ENCODE measurements around the gene COL5A1.

Gene COL5A1

DNA sequence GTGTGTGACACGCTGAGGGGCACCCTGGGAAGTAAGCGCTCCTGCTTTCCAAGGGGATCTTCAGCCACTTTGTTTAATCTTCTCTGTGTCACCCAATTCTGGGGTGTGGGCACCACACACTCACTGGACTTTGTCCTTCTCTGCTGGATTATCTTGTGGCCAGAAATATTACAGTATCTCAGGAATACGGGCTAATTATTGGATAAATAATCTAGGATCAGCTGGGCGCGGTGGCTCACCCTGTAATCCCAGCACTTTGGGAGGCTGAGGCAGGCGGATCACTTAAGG lies 50.9 kb downstream of the COL5A1 start:
- TF ChIP-seq POLR2AphosphoS5 (IDR thresholded peaks at IDR 0.05; ENCODE audit: low read depth, low read length) (no peak), SIN3A (IDR thresholded peaks at IDR 0.05; ENCODE audit: borderline replicate concordance, insufficient read depth, low read length) (no peak), TAF1 (IDR thresholded peaks at IDR 0.05; ENCODE audit: borderline replicate concordance, insufficient read depth, low read length) (no peak), FOXP2 (optimal IDR thresholded peaks at IDR 0.05; ENCODE audit: borderline replicate concordance, extremely low read depth, extremely low read length, insufficient read depth) (no peak)
- TF ChIP-seq, protein P1, sequence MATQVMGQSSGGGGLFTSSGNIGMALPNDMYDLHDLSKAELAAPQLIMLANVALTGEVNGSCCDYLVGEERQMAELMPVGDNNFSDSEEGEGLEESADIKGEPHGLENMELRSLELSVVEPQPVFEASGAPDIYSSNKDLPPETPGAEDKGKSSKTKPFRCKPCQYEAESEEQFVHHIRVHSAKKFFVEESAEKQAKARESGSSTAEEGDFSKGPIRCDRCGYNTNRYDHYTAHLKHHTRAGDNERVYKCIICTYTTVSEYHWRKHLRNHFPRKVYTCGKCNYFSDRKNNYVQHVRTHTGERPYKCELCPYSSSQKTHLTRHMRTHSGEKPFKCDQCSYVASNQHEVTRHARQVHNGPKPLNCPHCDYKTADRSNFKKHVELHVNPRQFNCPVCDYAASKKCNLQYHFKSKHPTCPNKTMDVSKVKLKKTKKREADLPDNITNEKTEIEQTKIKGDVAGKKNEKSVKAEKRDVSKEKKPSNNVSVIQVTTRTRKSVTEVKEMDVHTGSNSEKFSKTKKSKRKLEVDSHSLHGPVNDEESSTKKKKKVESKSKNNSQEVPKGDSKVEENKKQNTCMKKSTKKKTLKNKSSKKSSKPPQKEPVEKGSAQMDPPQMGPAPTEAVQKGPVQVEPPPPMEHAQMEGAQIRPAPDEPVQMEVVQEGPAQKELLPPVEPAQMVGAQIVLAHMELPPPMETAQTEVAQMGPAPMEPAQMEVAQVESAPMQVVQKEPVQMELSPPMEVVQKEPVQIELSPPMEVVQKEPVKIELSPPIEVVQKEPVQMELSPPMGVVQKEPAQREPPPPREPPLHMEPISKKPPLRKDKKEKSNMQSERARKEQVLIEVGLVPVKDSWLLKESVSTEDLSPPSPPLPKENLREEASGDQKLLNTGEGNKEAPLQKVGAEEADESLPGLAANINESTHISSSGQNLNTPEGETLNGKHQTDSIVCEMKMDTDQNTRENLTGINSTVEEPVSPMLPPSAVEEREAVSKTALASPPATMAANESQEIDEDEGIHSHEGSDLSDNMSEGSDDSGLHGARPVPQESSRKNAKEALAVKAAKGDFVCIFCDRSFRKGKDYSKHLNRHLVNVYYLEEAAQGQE (IDR thresholded peaks at IDR 0.05; ENCODE audit: insufficient read depth in 1 of 2, low read depth in 2 of 2, low read length in 2 of 2): no peak

DNA sequence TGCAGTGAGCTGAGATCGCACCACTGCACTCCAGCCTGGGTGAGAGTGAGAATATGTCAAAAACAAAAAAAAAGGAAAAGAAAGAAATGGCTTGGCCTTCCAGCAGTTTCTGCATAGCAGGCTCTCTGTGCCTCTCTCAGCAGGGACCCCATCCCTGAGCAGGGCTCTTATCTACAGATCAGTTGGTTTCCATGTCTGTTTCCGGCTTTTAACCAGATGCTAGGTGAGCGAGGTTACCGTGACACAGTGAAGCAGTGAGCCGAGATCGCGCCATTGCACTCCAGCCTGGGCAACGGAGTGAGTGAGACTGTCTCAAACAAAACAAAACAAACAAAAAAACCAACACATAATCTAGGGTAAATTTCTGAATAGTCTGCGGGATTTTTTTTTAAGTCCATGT lies 51.4 kb downstream of the COL5A1 start:
- TF ChIP-seq TAF1 (IDR thresholded peaks at IDR 0.05; ENCODE audit: borderline replicate concordance, insufficient read depth, low read length): no peak
- TF ChIP-seq, protein P1 (IDR thresholded peaks at IDR 0.05; ENCODE audit: insufficient read depth in 1 of 2, low read depth in 2 of 2, low read length in 2 of 2): no peak
- no peak for TF ChIP-seq SIN3A (IDR thresholded peaks at IDR 0.05; ENCODE audit: borderline replicate concordance, insufficient read depth, low read length)
- TF ChIP-seq POLR2AphosphoS5 (IDR thresholded peaks at IDR 0.05; ENCODE audit: low read depth, low read length): no peak
- TF ChIP-seq FOXP2 (optimal IDR thresholded peaks at IDR 0.05; ENCODE audit: borderline replicate concordance, extremely low read depth, extremely low read length, insufficient read depth): no peak

DNA sequence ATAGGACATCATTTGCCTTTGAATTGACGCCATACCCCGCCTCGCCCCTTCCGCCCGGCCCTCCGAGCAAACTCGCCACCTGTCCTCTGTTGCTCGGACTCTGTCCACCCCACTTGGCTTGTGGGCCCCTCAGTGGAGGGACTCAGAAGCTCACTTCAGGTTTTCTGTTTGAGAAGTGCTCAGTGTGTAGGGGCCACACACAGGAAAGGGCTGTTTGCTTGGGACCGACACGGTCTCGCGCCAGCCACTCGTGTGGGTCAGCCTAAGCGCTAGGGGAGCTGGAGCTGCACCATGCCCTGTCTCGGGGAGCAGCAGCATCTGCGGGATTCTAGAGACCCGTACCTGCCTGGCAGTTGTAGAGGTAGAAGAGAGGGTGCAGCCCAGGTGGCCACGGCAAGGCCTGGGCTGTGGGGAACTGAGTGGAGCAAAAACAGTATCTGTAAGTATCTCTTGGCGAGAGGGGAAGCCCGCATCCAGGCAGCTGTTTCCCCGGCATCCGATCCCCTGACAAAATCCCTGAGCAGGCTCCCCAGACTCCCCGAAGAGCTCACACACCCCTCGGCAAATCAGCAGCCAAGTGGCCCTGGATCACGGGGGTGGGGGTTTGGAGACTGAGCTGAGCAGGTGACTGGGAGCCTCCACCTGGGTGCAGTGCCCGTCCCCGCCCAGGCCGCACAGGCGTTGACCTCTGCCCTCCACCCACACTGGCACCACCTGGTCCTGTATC lies 52.2 kb downstream of the COL5A1 start:
- no peak for TF ChIP-seq SIN3A (IDR thresholded peaks at IDR 0.05; ENCODE audit: borderline replicate concordance, insufficient read depth, low read length)
- TF ChIP-seq POLR2AphosphoS5 (IDR thresholded peaks at IDR 0.05; ENCODE audit: low read depth, low read length): no peak
- TF ChIP-seq FOXP2 (optimal IDR thresholded peaks at IDR 0.05; ENCODE audit: borderline replicate concordance, extremely low read depth, extremely low read length, insufficient read depth): no peak
- TF ChIP-seq TAF1 (IDR thresholded peaks at IDR 0.05; ENCODE audit: borderline replicate concordance, insufficient read depth, low read length): no peak
- TF ChIP-seq, protein P1 (IDR thresholded peaks at IDR 0.05; ENCODE audit: insufficient read depth in 1 of 2, low read depth in 2 of 2, low read length in 2 of 2): no peak

DNA sequence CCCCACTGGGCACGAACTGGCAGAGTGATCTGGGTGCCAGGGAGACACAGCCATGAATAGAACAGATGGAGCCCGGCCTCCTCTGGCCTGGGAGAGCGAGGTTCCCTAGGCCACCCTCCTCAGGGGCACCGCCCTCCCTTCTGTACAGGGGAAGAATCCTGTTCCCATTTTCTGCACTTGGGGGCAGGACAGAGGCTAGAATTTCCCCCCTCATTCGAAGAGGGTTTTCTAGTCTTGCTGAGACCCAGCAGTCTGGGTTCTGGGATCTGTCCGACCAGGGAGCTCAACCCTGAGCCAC lies 52.7 kb downstream of the COL5A1 start:
- TF ChIP-seq POLR2AphosphoS5 (IDR thresholded peaks at IDR 0.05; ENCODE audit: low read depth, low read length): no peak
- TF ChIP-seq, protein P1 (IDR thresholded peaks at IDR 0.05; ENCODE audit: insufficient read depth in 1 of 2, low read depth in 2 of 2, low read length in 2 of 2): no peak
- no peak for TF ChIP-seq SIN3A (IDR thresholded peaks at IDR 0.05; ENCODE audit: borderline replicate concordance, insufficient read depth, low read length)
- no peak for TF ChIP-seq TAF1 (IDR thresholded peaks at IDR 0.05; ENCODE audit: borderline replicate concordance, insufficient read depth, low read length)
- TF ChIP-seq FOXP2 (optimal IDR thresholded peaks at IDR 0.05; ENCODE audit: borderline replicate concordance, extremely low read depth, extremely low read length, insufficient read depth): no peak

DNA sequence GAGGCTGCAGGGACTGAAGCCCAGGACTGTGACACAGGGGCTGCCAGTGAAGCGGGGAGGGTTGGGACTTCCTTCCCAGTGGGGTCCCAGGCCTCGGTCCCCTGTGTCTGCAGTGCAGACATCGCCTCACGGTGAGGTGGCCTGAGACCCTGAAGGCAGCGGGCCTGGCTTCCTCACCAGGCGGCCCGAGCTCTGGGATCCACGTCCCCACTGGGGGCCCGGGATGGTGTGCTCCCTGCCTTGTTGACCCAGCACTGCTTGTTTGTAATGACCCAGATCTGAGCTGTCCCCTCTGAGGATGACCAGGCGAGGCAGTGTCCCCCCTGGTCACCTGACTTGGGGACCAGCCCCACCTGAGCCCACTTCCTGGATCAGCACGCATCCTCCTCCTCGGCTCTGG lies 53.1 kb downstream of the COL5A1 start:
- TF ChIP-seq, protein P1 (IDR thresholded peaks at IDR 0.05; ENCODE audit: insufficient read depth in 1 of 2, low read depth in 2 of 2, low read length in 2 of 2): no peak
- TF ChIP-seq TAF1 (IDR thresholded peaks at IDR 0.05; ENCODE audit: borderline replicate concordance, insufficient read depth, low read length) (no peak), SIN3A (IDR thresholded peaks at IDR 0.05; ENCODE audit: borderline replicate concordance, insufficient read depth, low read length) (no peak), FOXP2 (optimal IDR thresholded peaks at IDR 0.05; ENCODE audit: borderline replicate concordance, extremely low read depth, extremely low read length, insufficient read depth) (no peak), POLR2AphosphoS5 (IDR thresholded peaks at IDR 0.05; ENCODE audit: low read depth, low read length) (no peak)

Data from PFSK-1 (cell line).